ENCODE data around the gene ABCD3.
"Not testable (repeated sequence)": the region's sequence is repeated elsewhere in the genome, so short reads cannot be mapped to it uniquely, and the experiment has no call there.

ABCD3 gene

GRCh38 chr1:94413311-94413710, 4.9 kb upstream of the ABCD3 start:
- DNase-seq (ENCODE audit: low spot score) = no peak

DNA sequence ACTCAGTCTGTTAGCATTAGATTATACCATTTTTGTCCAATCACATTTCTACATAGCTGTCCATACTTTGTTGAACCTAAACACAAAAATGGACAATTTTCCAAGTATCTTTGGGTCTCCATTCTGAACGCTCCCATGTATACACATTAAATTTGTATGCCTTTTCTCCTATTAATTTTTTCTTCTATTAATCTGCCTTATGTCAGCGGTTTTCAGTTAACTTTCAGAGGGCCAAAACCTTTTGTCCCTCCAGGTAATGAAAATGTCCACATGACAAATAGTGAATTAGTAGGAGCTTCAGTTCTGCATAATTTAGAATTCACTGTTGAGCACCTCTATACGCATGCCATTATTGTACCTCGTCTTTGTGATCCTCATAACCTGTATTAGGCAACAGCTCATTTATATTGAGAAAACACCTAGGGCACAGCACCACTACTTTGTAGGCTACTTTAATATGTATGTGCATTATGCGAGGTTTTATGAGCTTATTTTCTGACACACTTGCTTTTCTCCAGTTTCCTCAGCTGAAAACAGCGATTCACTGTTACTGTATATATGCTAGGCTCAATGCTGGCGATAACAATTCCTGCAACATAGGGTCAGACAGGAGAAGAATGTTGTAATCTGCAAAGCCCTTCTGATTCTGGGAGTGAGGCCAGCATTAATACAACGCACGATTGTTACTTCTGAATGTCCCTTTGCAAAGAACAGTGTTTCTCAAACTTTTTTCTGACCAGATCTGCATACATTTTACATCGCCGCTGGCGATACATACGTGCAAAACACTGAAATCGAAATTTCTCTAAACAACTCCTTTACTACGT, 1.1 kb upstream of the ABCD3 start:
- DNase-seq (ENCODE audit: low spot score) = no peak

- DNase-seq (ENCODE audit: low spot score) = no peak
Observed at GRCh38 chr1:94417728-94417977, 536 bp upstream of the ABCD3 start.

DNA sequence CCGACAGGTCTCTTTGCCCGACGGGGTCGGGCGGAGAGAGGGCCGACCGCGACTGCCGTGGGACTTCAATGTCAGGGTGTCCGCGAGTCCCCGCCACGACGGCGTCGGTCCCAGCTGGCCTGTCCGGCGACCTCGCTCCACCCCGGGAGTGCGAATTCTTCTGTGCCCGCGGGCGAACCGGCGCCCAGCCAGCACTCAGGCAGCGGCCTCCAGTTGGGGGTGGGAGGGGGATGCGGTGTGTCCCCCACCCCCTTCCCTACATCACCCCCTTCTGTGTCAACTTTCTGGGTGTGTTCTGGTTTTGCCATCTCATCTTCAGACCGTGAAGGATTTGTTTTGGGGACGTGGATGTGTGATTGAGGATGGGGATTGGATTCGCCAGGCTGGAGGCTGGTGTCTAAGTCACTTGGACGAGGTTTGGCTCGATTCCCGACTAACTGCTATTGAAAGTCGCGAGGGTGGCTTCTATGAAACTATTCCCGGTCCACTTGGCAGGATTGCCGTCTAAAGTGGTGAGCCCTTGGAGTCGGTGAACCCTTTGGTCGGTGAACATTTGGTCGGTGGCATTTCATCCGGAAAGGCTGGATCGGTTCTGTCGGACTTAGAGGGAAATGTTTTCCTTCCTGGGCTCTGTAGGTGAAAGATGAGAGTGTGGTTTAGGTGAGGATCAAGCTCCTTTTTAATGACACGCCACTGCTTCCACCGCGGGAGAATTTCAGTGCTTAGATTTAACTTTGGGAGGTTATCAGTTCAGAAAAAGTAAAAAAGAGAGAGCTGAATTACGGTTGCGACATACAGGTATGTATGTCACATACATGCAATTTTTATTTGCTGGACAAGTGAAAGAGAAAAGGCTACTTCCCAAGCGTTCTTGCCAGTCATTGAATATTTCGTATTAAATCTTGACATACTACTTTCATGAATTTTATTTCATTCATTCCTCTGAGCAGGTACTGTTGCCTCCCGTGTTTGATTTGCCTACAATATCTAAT, 771 bp downstream of the ABCD3 start:
- DNase-seq (ENCODE audit: low spot score) = peak; percentile 48

- DNase-seq (ENCODE audit: low spot score) = no peak
Observed at GRCh38 chr1:94422115-94422820, 4.1 kb downstream of the ABCD3 start.

GRCh38 chr1:94425821-94426484, 7.8 kb downstream of the ABCD3 start:
- DNase-seq (ENCODE audit: low spot score) = no peak

DNA sequence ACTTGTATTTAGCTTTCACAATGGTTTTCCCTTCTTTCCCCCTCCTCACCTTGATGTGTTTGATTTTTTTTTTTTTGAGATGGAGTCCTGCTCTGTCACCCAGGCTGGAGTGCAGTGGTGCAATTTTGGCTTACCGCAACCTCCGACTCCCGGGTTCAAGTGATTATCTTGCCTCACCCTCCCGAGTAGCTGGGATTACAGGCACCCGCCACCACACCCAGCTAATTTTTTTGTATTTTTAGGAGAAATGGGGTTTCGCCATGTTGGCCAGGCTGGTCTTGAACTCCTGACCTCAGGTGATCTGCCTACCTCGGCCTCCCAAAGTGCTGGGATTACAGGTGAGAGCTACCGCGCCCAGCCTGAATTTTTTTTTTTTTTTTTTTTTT, 8.3 kb downstream of the ABCD3 start:
- DNase-seq (ENCODE audit: low spot score) = not testable (repeated sequence)

- no peak for DNase-seq (ENCODE audit: low spot score)
Observed at GRCh38 chr1:94428441-94428840, 10.3 kb downstream of the ABCD3 start.

GRCh38 chr1:94428927-94429528, 10.8 kb downstream of the ABCD3 start:
- not testable (repeated sequence) for DNase-seq (ENCODE audit: low spot score)

DNA sequence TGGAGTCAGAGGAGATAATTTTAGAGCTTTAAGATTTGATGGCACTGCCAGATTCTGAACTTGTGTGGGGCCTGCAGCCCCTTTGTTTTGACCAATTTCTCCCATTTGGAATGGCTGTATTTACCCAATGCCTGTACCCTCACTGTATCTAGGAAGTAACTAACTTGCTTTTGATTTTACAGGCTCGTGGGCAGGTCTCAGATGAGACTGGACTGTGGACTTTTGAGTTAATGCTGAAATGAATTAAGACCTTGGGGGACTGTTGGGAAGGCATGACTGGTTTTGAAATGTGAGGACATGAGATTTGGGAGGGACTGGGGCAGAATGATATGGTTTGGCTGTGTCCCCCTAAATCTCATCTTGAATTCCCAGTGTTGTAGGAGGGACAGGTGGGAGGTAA, 11.9 kb downstream of the ABCD3 start:
- DNase-seq (ENCODE audit: low spot score) = not testable (repeated sequence)

GRCh38 chr1:94433866-94434265, 15.7 kb downstream of the ABCD3 start:
- no peak for DNase-seq (ENCODE audit: low spot score)

GRCh38 chr1:94434365-94435045, 16.3 kb downstream of the ABCD3 start:
- DNase-seq (ENCODE audit: low spot score) = no peak

DNA sequence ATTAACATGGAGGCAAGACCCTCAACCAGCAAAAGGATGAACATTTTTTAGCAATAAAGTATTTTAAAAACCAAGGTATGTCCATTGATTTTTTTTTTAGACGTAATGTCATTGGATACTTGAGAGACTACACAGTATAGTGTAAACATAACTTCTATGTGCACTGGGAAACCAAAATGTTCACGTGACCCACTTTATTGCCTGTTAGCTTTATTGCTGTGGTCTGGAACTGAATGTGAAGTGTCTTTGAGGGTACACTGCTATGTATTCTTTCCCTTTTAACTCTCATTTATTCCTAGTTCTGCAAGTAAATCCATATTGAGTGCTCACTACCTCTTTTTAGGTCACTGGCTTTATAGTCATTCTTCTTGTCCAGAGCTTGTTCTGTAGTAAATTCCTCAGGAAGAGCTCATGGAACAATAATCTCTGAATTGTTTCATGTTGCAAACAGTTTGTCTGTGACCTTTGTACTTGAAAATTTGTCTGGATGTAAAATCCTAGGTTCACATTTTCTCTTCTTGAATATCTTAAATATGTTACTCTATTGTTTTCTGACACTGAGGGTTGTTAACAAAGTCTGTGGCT, 20.6 kb downstream of the ABCD3 start:
- no peak for DNase-seq (ENCODE audit: low spot score)

DNA sequence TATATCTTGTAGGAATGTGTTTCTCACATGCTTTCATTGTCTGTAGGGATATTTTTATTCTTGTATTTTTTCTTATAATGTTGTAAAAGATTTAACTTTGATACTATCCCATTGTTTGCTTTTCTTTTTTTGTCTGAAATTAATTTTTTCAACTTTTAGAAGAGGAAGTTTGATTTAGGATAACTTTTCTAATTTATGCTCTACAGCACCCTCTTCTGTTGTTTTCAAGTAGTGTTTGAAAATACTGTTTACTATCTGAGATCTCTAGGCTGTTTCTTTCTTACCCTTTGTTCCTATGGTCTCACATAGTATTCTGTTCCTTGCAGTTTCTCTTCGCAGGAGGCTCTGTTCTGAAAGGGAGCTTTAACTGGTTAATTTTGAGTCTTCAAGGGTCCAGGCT, 21.9 kb downstream of the ABCD3 start:
- DNase-seq (ENCODE audit: low spot score) = no peak

DNA sequence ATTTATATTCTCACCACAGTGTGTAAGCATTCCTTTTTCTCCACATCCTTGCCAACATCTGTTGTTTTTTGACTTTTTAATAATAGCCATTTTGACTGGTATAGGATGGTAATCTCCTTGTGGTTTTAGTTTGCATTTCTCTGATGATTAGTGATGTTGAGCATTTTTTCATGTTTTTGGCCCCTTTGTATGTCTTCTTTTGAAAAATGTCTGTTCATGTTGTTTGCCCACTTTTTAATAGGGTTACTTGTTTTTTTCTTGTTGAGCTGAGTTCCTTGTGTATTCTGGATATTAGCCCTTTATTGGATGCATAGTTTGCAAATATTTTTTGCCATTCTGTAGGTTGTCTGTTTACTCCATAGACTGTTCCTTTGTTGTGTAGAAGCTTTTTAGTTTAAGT, 24.9 kb downstream of the ABCD3 start:
- not testable (repeated sequence) for DNase-seq (ENCODE audit: low spot score)

DNA sequence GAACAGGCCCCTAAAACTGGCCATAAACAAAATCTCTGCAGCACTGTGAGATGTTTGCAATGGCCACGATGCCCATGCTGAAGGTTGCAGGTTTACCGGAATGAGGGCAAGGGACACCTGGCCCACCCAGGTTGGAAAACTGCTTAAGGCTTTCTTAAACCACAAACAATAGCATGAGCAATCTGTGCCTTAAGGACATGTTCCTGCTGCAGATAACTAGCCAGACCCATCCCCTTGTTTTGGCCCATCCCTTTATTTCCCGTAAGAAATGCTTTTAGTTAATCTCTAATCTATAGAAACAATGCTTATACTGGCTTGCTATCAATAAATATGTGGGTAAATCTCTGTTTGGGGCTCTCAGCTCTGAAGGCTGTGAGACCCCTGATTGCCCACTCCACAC, 26.6 kb downstream of the ABCD3 start:
- not testable (repeated sequence) for DNase-seq (ENCODE audit: low spot score)

DNA sequence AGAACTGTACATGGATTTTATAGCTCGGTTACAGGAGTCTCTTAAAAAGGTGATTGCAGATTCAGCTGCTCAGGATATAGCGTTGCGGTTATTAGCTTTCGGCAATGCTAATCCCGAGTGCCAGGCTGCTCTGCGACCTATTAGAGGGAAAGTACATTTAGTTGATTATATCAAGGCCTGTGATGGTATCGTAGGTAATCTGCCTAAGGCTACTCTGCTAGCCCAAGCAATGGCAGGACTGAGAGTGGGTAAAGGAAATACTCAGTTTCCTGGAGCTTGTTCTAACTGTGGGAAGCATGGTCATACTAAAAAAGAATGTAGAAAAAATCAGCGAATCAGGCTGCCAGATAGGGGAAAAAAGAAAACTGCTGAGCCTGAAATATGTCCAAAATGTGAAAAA, 27.5 kb downstream of the ABCD3 start:
- DNase-seq (ENCODE audit: low spot score) = not testable (repeated sequence)

DNA sequence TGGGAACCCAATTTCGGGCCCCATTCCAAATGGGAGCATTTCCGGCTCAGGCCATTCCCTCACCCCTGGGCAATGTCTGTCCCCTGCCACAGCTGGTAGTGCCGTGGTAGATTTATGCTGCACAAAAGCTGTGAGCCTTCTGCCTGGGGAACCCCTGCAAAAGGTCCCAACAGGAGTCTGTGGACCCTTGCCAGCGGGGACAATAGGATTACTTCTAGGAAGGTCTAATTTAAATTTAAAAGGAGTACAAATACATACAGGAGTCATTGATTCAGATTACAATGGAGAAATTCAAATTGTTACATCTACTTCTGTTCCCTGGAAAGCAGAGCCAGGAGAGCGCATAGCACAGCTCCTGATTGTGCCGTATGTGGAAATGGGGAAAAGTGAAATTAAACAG, 28.0 kb downstream of the ABCD3 start:
- not testable (repeated sequence) for DNase-seq (ENCODE audit: low spot score)

DNA sequence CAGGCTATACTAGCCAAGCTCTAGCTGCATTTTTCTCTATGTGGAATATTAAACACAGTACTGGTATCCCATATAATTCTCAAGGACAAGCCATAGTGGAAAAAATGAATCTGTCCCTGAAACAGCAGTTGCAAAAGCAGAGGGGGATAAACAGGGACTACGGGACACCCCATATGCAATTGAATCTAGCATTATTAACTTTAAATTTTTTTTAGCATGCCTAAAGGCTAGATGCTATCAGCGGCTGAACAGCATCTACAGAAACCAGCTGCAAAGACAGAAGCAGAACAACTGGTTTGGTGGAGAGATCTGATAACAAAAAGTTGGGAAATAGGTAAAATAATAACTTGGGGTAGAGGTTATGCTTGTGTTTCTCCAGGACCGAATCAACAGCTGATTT, 30.6 kb downstream of the ABCD3 start:
- DNase-seq (ENCODE audit: low spot score) = not testable (repeated sequence)

- DNase-seq (ENCODE audit: low spot score) = no peak
Observed at GRCh38 chr1:94456736-94457135, 38.5 kb downstream of the ABCD3 start.

- DNase-seq (ENCODE audit: low spot score) = no peak
Observed at GRCh38 chr1:94462606-94463005, 44.4 kb downstream of the ABCD3 start.
